MM.1S (cell line): Measurements from ENCODE around the gene GRWD1.

Experiments used
- DNase-seq: peaks from one replicate; pipeline ENCODE4 v3.0.0-alpha.2; 2015
- H2AFZ ChIP-seq: fragments of 300-600 bp; sonication (generic); 2 replicates; pipeline ENCODE4 v1.6.0; 2016; ENCODE audit warnings: antibody characterized with exemption, low read length
- H3F3A ChIP-seq: fragments of 300-600 bp; sonication (generic); 2 replicates; pipeline ENCODE4 v1.6.1; 2016; ENCODE audit warnings: mild to moderate bottlenecking, antibody characterized with exemption, low read length, moderate library complexity, mixed read lengths; ENCODE audit not compliant: insufficient read depth
- H3K27ac ChIP-seq: fragments of 300-600 bp; sonication (generic); 2 replicates; pipeline ENCODE4 v1.5.1; 2016; ENCODE audit warnings: mild to moderate bottlenecking, low read length
- H3K27me3 ChIP-seq: fragments of 300-600 bp; sonication (generic); replicated peaks from 2 replicates; pipeline ENCODE4 v1.6.0; 2016; ENCODE audit warnings: low read length; ENCODE audit not compliant: insufficient read depth
- H3K36me3 ChIP-seq: fragments of 300-600 bp; sonication (generic); replicated peaks from 2 replicates; pipeline ENCODE4 v1.6.1; 2016; ENCODE audit warnings: mild to moderate bottlenecking, low read length, mixed read lengths; ENCODE audit not compliant: insufficient read depth
- H3K4me1 ChIP-seq: fragments of 300-600 bp; sonication (generic); 2 replicates; pipeline ENCODE4 v1.6.1; 2016; ENCODE audit warnings: low read length, mixed read lengths
- H3K4me2 ChIP-seq: fragments of 300-600 bp; sonication (generic); 2 replicates; pipeline ENCODE4 v1.6.0; 2016; ENCODE audit warnings: low read depth, low read length
- H3K4me3 ChIP-seq: fragments of 300-600 bp; sonication (generic); 2 replicates; pipeline ENCODE4 v1.5.1; 2016; ENCODE audit warnings: low read length, mixed read lengths
- H3K79me2 ChIP-seq: fragments of 300-600 bp; sonication (generic); 2 replicates; pipeline ENCODE4 v1.6.1; 2016; ENCODE audit warnings: mixed run types, low read length, mixed read lengths
- H3K9ac ChIP-seq: fragments of 300-600 bp; sonication (generic); 2 replicates; pipeline ENCODE4 v1.6.1; 2016; ENCODE audit warnings: low read length, mixed read lengths
- H3K9me2 ChIP-seq: fragments of 300-600 bp; sonication (generic); replicated peaks from 2 replicates; pipeline ENCODE4 v1.6.1; 2016; ENCODE audit warnings: mild to moderate bottlenecking, low read length, mixed read lengths; ENCODE audit not compliant: insufficient read depth
- H3K9me3 ChIP-seq: fragments of 300-600 bp; sonication (generic); replicated peaks from 2 replicates; pipeline ENCODE4 v1.6.1; 2016; ENCODE audit warnings: mild to moderate bottlenecking, low read length, mixed read lengths; ENCODE audit not compliant: insufficient read depth
- H4K20me1 ChIP-seq: fragments of 300-600 bp; sonication (generic); 2 replicates; pipeline ENCODE4 v1.6.1; 2016; ENCODE audit warnings: mild to moderate bottlenecking, low read length, moderate library complexity, mixed read lengths; ENCODE audit not compliant: insufficient read depth
- CTCF ChIP-seq: fragments of 300-600 bp; sonication (generic); IDR thresholded peaks from 2 replicates; pipeline ENCODE4 v1.5.1; 2016; ENCODE audit warnings: antibody characterized with exemption, low read length, mixed read lengths
- EZH2 ChIP-seq: fragments of 300-600 bp; sonication (generic); optimal IDR thresholded peaks from 2 replicates; pipeline ENCODE3; 2017; ENCODE audit warnings: low read depth, mild to moderate bottlenecking, antibody characterized with exemption, low read length, mixed read lengths
- EZH2phosphoT487 ChIP-seq: fragments of 300-600 bp; sonication (generic); IDR thresholded peaks from 2 replicates; pipeline ENCODE4 v1.6.1; 2018; ENCODE audit warnings: antibody characterized with exemption, low read length

Gene GRWD1

GRCh38 chr19:48444129-48444935 lies 1.5 kb upstream of the GRWD1 start:
- TF ChIP-seq CTCF: no peak
- no peak for TF ChIP-seq EZH2
- TF ChIP-seq EZH2phosphoT487: no peak
- Histone ChIP-seq H3K36me3 (0 out of 2 replicates have a peak, but pooled peaks cover 5% of the 10 kb centered on the region), H3K4me3 (peak overlapping the region; percentile 95), H3K9me3 (no peaks in the 10 kb centered on the region), H3K79me2 (peaks cover 34% of the 10 kb centered on the region), H3K4me1 (peaks cover 22% of the 10 kb centered on the region), H4K20me1 (no peaks in the 10 kb centered on the region), H3F3A (peaks cover 19% of the 10 kb centered on the region), H3K27ac (no peak overlapping the region), H2AFZ (peak overlapping the region; percentile 36), H3K27me3 (no peaks in the 10 kb centered on the region), H3K4me2 (peak overlapping the region; percentile 78), H3K9me2 (no peaks in the 10 kb centered on the region), H3K9ac (peak overlapping the region; percentile 97; the same call in 1 of the 2 replicates)
- DNase-seq: no peak

GRCh38 chr19:48444936-48445200 lies 915 bp upstream of the GRWD1 start:
- peaks cover 22% of the 10 kb centered on the region for H3K4me1 ChIP-seq
- H3K27ac ChIP-seq: peak overlapping the region; percentile 79; the same call in 1 of the 2 replicates
- H2AFZ ChIP-seq: peak overlapping the region; percentile 36
- H3K4me2 ChIP-seq: peak overlapping the region; percentile 78
- H4K20me1 ChIP-seq: no peaks in the 10 kb centered on the region
- DNase-seq: no peak
- peak overlapping the region; percentile 97; the same call in 1 of the 2 replicates for H3K9ac ChIP-seq
- peaks cover 19% of the 10 kb centered on the region for H3F3A ChIP-seq
- H3K27me3 ChIP-seq: no peaks in the 10 kb centered on the region
- H3K9me3 ChIP-seq: no peaks in the 10 kb centered on the region
- H3K79me2 ChIP-seq: peaks cover 38% of the 10 kb centered on the region
- no peak for TF ChIP-seq CTCF
- no peak for TF ChIP-seq EZH2phosphoT487
- TF ChIP-seq EZH2: no peak
- H3K36me3 ChIP-seq: 0 out of 2 replicates have a peak, but pooled peaks cover 5% of the 10 kb centered on the region
- H3K9me2 ChIP-seq: no peaks in the 10 kb centered on the region
- peak overlapping the region; percentile 95 for H3K4me3 ChIP-seq

- TF ChIP-seq CTCF (peak; percentile 74), EZH2 (no peak)
- peak overlapping the region; percentile 36 for H2AFZ ChIP-seq
- H3K36me3 ChIP-seq: 0 out of 2 replicates have a peak, but pooled peaks cover 5% of the 10 kb centered on the region
- peak overlapping the region; percentile 97 for H3K9ac ChIP-seq
- H3K9me2 ChIP-seq: no peaks in the 10 kb centered on the region
- peaks cover 19% of the 10 kb centered on the region for H3F3A ChIP-seq
- no peaks in the 10 kb centered on the region for H3K9me3 ChIP-seq
- peak overlapping the region; percentile 95 for H3K4me3 ChIP-seq
- H3K27ac ChIP-seq: peak overlapping the region; percentile 79
- peaks cover 22% of the 10 kb centered on the region for H3K4me1 ChIP-seq
- peak; percentile 84 for DNase-seq
- no peaks in the 10 kb centered on the region for H4K20me1 ChIP-seq
- H3K79me2 ChIP-seq: peaks cover 38% of the 10 kb centered on the region
- no peaks in the 10 kb centered on the region for H3K27me3 ChIP-seq
- H3K4me2 ChIP-seq: peak overlapping the region; percentile 78
Measured at GRCh38 chr19:48445256-48445605, 552 bp upstream of the GRWD1 start.
